Measurements from ENCODE around the gene TF. TPM values are rescaled to one million over a fixed set of nuclear protein-coding genes. Genes with fewer than 3 reads are reported as not detected.

The TF gene
- polyA plus RNA-seq, 1 donor (not counting 4 experiments of a cell fraction or from before 2014, with no cell fraction given): 0.30 TPM

- Histone ChIP-seq H3K4me3 (ENCODE audit: control insufficient read depth in 2 of 3, extremely low read depth in 1 of 3, insufficient read depth in 2 of 3, low read depth in 1 of 3, low read length in 3 of 3) (no peak overlapping the region), H3K36me3 (ENCODE audit: control insufficient read depth in 2 of 2, extremely low read depth in 1 of 2, insufficient read depth in 2 of 2, low read length in 2 of 2) (no peaks in the 10 kb centered on the region)
- TF ChIP-seq EZH2 (IDR thresholded peaks at IDR 0.05; ENCODE audit: low read length): no peak
- TF ChIP-seq, protein P1, sequence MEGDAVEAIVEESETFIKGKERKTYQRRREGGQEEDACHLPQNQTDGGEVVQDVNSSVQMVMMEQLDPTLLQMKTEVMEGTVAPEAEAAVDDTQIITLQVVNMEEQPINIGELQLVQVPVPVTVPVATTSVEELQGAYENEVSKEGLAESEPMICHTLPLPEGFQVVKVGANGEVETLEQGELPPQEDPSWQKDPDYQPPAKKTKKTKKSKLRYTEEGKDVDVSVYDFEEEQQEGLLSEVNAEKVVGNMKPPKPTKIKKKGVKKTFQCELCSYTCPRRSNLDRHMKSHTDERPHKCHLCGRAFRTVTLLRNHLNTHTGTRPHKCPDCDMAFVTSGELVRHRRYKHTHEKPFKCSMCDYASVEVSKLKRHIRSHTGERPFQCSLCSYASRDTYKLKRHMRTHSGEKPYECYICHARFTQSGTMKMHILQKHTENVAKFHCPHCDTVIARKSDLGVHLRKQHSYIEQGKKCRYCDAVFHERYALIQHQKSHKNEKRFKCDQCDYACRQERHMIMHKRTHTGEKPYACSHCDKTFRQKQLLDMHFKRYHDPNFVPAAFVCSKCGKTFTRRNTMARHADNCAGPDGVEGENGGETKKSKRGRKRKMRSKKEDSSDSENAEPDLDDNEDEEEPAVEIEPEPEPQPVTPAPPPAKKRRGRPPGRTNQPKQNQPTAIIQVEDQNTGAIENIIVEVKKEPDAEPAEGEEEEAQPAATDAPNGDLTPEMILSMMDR (optimal IDR thresholded peaks at IDR 0.05 in 1 of 3, IDR thresholded peaks at IDR 0.05 in 1 of 3, conservative IDR thresholded peaks at IDR 0.05 in 1 of 3; ENCODE audit: extremely low read depth in 1 of 3, insufficient read depth in 2 of 3, low read length in 3 of 3): no peak
Observed at GRCh38 chr3:133746712-133747066, 496 bp downstream of the TF start.

DNA sequence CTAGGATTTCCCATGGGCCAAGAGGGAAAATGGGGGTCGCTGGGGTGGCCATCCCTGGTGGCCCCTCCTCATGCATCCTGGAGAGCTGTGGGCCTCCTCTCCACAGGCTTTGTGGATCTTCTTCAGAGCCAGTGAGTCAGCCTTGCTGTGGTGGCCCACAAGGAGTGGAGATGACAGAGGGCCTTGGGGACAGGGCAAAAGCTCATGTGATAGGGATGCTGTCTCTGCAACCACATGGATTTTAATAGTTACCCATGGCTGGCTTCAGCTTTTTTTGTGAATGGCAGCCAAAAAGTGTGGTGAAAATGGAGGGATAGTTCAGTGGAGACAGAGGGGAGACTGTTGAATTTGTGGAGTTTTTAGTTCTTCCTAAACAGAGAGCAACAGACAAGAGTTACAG lies 1.2 kb downstream of the TF start:
- dilution Hi-C loops (cut with MboI; ENCODE audit: extremely low pct_ligation_motif_present, low sequenced_read_pairs): no loop called here
- H3K27me3 ChIP-seq (ENCODE audit: control insufficient read depth, extremely low read depth, insufficient read depth, low read length): peaks cover 34% of the 10 kb centered on the region
- no peaks in the 10 kb centered on the region for H3K9me3 ChIP-seq (ENCODE audit: control insufficient read depth, low read depth, low read length)
- no peak overlapping the region for H3K4me2 ChIP-seq (ENCODE audit: control insufficient read depth, extremely low read depth, insufficient read depth, low read depth, low read length)
- FAIRE-seq (no peak), DNase-seq (ENCODE audit: low read depth, low spot score) (no peak)
- H4K20me1 ChIP-seq (ENCODE audit: control insufficient read depth, extremely low read depth, insufficient read depth, low read length): no peaks in the 10 kb centered on the region
- no peaks in the 10 kb centered on the region for H3K4me1 ChIP-seq (ENCODE audit: control insufficient read depth, extremely low read depth, insufficient read depth, low read length)
- no peaks in the 10 kb centered on the region for H3K9me1 ChIP-seq (ENCODE audit: control insufficient read depth, extremely low read depth, insufficient read depth, low read length)
- no peak for TF ChIP-seq EZH2 (IDR thresholded peaks at IDR 0.05; ENCODE audit: low read length)
- TF ChIP-seq, protein P1 (optimal IDR thresholded peaks at IDR 0.05 in 1 of 3, IDR thresholded peaks at IDR 0.05 in 1 of 3, conservative IDR thresholded peaks at IDR 0.05 in 1 of 3; ENCODE audit: extremely low read depth in 1 of 3, insufficient read depth in 2 of 3, low read length in 3 of 3): no peak
- no peak overlapping the region for H3K4me3 ChIP-seq (ENCODE audit: control insufficient read depth in 2 of 3, extremely low read depth in 1 of 3, insufficient read depth in 2 of 3, low read depth in 1 of 3, low read length in 3 of 3)
- no peak overlapping the region for H3K9ac ChIP-seq (ENCODE audit: control insufficient read depth, extremely low read depth, insufficient read depth, low read length)
- no peak overlapping the region for H3K27ac ChIP-seq (ENCODE audit: control insufficient read depth, insufficient read depth, low read length)
- no peak overlapping the region for H2AFZ ChIP-seq (ENCODE audit: control insufficient read depth, low read length)
- H3K79me2 ChIP-seq (ENCODE audit: control insufficient read depth, insufficient read depth, low read length): no peaks in the 10 kb centered on the region
- no peaks in the 10 kb centered on the region for H3K36me3 ChIP-seq (ENCODE audit: control insufficient read depth in 2 of 2, extremely low read depth in 1 of 2, insufficient read depth in 2 of 2, low read length in 2 of 2)

More at GRCh38 chr3:133746712-133747066, 496 bp downstream of the TF start:
- no peaks in the 10 kb centered on the region for H4K20me1 ChIP-seq (ENCODE audit: control insufficient read depth, extremely low read depth, insufficient read depth, low read length)
- H3K9me1 ChIP-seq (ENCODE audit: control insufficient read depth, extremely low read depth, insufficient read depth, low read length): no peaks in the 10 kb centered on the region
- H3K9ac ChIP-seq (ENCODE audit: control insufficient read depth, extremely low read depth, insufficient read depth, low read length): no peak overlapping the region
- H2AFZ ChIP-seq (ENCODE audit: control insufficient read depth, low read length): no peak overlapping the region
- dilution Hi-C loops (cut with MboI; ENCODE audit: extremely low pct_ligation_motif_present, low sequenced_read_pairs): no loop called here
- no peaks in the 10 kb centered on the region for H3K79me2 ChIP-seq (ENCODE audit: control insufficient read depth, insufficient read depth, low read length)
- DNase-seq (ENCODE audit: low read depth, low spot score): no peak
- FAIRE-seq: no peak
- no peak overlapping the region for H3K27ac ChIP-seq (ENCODE audit: control insufficient read depth, insufficient read depth, low read length)
- H3K4me2 ChIP-seq (ENCODE audit: control insufficient read depth, extremely low read depth, insufficient read depth, low read depth, low read length): peak overlapping the region; percentile 19
- peaks cover 34% of the 10 kb centered on the region for H3K27me3 ChIP-seq (ENCODE audit: control insufficient read depth, extremely low read depth, insufficient read depth, low read length)
- H3K4me1 ChIP-seq (ENCODE audit: control insufficient read depth, extremely low read depth, insufficient read depth, low read length): no peaks in the 10 kb centered on the region
- H3K9me3 ChIP-seq (ENCODE audit: control insufficient read depth, low read depth, low read length): no peaks in the 10 kb centered on the region
